ENCODE measurements around the gene PYGO1. TPM values are rescaled to one million over a fixed set of nuclear protein-coding genes. Genes with fewer than 3 reads are reported as not detected.

Gene PYGO1
- total RNA-seq, 6 donors from 2014 or later = 1.8 to 11.5 (median 7.5) TPM

- WGBS, 2 donors = 65 to 69% methylated on average over 3 of the region's 3 CpGs
- peak overlapping the region in 3 of 4 donors; percentile 64 to 69 (median 66) for H3K4me3 ChIP-seq
- peaks cover 3 to 18% (median 5%) of the 10 kb centered on the region in 4 donors for H3K4me1 ChIP-seq
- H3K27me3 ChIP-seq = peaks cover 0 to 17% (median 5%) of the 10 kb centered on the region in 4 donors
- DNase-seq (no peak), ATAC-seq (ENCODE audit: low FRiP score in 2 of 2) (no peak)
- H3K9me3 ChIP-seq = no peaks in the 10 kb centered on the region
- TF ChIP-seq, protein P1, sequence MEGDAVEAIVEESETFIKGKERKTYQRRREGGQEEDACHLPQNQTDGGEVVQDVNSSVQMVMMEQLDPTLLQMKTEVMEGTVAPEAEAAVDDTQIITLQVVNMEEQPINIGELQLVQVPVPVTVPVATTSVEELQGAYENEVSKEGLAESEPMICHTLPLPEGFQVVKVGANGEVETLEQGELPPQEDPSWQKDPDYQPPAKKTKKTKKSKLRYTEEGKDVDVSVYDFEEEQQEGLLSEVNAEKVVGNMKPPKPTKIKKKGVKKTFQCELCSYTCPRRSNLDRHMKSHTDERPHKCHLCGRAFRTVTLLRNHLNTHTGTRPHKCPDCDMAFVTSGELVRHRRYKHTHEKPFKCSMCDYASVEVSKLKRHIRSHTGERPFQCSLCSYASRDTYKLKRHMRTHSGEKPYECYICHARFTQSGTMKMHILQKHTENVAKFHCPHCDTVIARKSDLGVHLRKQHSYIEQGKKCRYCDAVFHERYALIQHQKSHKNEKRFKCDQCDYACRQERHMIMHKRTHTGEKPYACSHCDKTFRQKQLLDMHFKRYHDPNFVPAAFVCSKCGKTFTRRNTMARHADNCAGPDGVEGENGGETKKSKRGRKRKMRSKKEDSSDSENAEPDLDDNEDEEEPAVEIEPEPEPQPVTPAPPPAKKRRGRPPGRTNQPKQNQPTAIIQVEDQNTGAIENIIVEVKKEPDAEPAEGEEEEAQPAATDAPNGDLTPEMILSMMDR (IDR thresholded peaks at IDR 0.05) = no peak
- no peak for TF ChIP-seq POLR2AphosphoS5 (IDR thresholded peaks at IDR 0.05)
- no peak for TF ChIP-seq EP300 (IDR thresholded peaks at IDR 0.05)
- TF ChIP-seq POLR2A (IDR thresholded peaks at IDR 0.05) = no peak
- H3K36me3 ChIP-seq = no peaks in the 10 kb centered on the region
- no peak overlapping the region for H3K27ac ChIP-seq
Observed at GRCh38 chr15:55586808-55587207, 1.3 kb downstream of the PYGO1 start.

DNA sequence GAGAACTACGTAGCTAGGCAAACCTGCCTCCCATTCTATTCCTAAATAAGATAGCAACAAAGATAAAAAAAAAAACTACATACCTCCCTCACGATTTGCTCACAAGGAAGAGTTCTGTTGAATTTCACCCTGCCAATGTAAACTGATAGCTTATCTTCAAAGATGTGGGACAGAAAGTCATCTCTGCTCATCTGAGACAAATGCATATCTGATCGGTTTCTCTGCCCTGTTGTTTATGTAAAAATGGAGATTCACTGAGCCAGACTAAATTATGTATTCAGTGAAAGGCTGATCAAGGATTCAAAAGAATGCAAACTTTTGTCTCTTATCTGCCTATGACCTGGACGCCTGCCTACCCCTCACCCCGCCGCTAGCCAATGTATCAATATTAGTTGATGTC is 11.2 kb downstream of the PYGO1 start:
- 71 to 73% methylated on average over 6 of the region's 6 CpGs for WGBS, 2 donors
- no peak for DNase-seq
- Histone ChIP-seq H3K36me3 (no peaks in the 10 kb centered on the region), H3K27me3 (no peaks in the 10 kb centered on the region), H3K4me1 (no peaks in the 10 kb centered on the region), H3K4me3 (no peak overlapping the region), H3K27ac (no peak overlapping the region), H3K9me3 (no peaks in the 10 kb centered on the region)
- ATAC-seq (ENCODE audit: low FRiP score in 2 of 2) = no peak
- TF ChIP-seq EP300 (IDR thresholded peaks at IDR 0.05) (no peak), POLR2A (IDR thresholded peaks at IDR 0.05) (no peak), POLR2AphosphoS5 (IDR thresholded peaks at IDR 0.05) (no peak)
- TF ChIP-seq, protein P1 (IDR thresholded peaks at IDR 0.05) = no peak

GRCh38 chr15:55574096-55574495 is 14.0 kb downstream of the PYGO1 start:
- no peaks in the 10 kb centered on the region for H3K27me3 ChIP-seq
- H3K9me3 ChIP-seq = no peaks in the 10 kb centered on the region
- DNase-seq = no peak
- no peak overlapping the region for H3K4me3 ChIP-seq
- WGBS, 2 donors = 86 to 97% methylated on average over 2 of the region's 2 CpGs
- no peaks in the 10 kb centered on the region for H3K36me3 ChIP-seq
- TF ChIP-seq POLR2AphosphoS5 (IDR thresholded peaks at IDR 0.05) (no peak), EP300 (IDR thresholded peaks at IDR 0.05) (no peak), POLR2A (IDR thresholded peaks at IDR 0.05) (no peak)
- TF ChIP-seq, protein P1 (IDR thresholded peaks at IDR 0.05) = no peak
- no peak for ATAC-seq (ENCODE audit: low FRiP score in 2 of 2)
- no peak overlapping the region for H3K27ac ChIP-seq
- H3K4me1 ChIP-seq = no peaks in the 10 kb centered on the region

- Histone ChIP-seq H3K4me3 (no peak overlapping the region), H3K4me1 (no peaks in the 10 kb centered on the region), H3K27ac (no peak overlapping the region), H3K27me3 (no peaks in the 10 kb centered on the region), H3K36me3 (no peaks in the 10 kb centered on the region), H3K9me3 (no peaks in the 10 kb centered on the region)
- DNase-seq (no peak), ATAC-seq (ENCODE audit: low FRiP score in 2 of 2) (no peak)
- no peak for TF ChIP-seq POLR2AphosphoS5 (IDR thresholded peaks at IDR 0.05)
- TF ChIP-seq EP300 (IDR thresholded peaks at IDR 0.05) = no peak
- TF ChIP-seq, protein P1 (IDR thresholded peaks at IDR 0.05) = no peak
- no peak for TF ChIP-seq POLR2A (IDR thresholded peaks at IDR 0.05)
Observed at GRCh38 chr15:55573224-55573623, 14.9 kb downstream of the PYGO1 start.

DNA sequence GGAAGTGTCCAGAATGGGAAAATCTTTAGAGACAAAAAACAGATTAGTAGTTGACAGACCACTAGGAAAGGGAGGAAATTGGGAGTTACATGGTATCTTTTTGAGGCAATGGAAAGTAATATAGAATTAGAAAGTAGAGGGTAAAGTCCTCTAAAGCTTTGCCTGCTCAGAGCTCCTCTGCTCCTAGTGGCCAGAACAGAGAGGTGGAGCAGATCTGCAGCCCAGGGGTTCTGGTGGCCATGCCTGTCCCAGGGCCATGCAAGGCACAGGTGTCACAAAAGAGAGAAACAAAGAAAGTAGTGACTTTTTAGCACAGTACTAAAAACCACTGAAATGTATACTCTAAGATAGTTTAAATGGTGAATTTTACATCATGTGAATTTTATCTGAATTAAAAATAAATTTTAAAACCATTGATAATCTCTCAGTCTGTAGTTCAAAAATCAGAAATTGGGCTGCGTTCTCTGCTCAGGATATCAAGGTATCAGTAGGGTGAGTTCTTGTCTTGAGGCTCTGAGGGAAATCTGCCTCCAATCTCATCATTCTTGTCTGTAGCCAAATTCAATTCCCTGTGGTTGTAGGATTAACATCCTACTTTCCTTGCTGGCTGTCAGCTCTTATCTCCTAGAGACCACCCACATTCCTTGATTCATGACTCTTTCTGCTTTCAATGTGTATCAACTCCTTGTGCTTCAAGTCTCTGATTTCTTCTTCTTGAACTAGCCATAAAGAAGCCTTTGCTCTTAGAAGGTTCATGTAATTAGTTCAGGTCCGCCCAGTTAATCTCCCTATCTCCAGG is 23.6 kb downstream of the PYGO1 start:
- no peaks in the 10 kb centered on the region for H3K27me3 ChIP-seq
- DNase-seq (no peak), ATAC-seq (ENCODE audit: low FRiP score in 2 of 2) (no peak)
- H3K4me1 ChIP-seq = no peaks in the 10 kb centered on the region
- H3K36me3 ChIP-seq = no peaks in the 10 kb centered on the region
- TF ChIP-seq, protein P1 (IDR thresholded peaks at IDR 0.05) = no peak
- TF ChIP-seq EP300 (IDR thresholded peaks at IDR 0.05) (no peak), POLR2AphosphoS5 (IDR thresholded peaks at IDR 0.05) (no peak), POLR2A (IDR thresholded peaks at IDR 0.05) (no peak)
- WGBS, 2 donors = 94 to 98% methylated on average over 2 of the region's 2 CpGs
- no peak overlapping the region for H3K27ac ChIP-seq
- H3K9me3 ChIP-seq = no peaks in the 10 kb centered on the region
- no peak overlapping the region for H3K4me3 ChIP-seq
